GM12801 (cell line): Measurements from ENCODE around the gene ARHGAP18.

Source experiments
- TF ChIP-seq, protein P1 (sequence below): IDR thresholded peaks from one replicate; pipeline ENCODE4 v1.5.1; 2011; ENCODE audit warnings: control low read depth; ENCODE audit not compliant: insufficient read length; ENCODE audit errors: extremely low read depth

The ARHGAP18 gene

DNA sequence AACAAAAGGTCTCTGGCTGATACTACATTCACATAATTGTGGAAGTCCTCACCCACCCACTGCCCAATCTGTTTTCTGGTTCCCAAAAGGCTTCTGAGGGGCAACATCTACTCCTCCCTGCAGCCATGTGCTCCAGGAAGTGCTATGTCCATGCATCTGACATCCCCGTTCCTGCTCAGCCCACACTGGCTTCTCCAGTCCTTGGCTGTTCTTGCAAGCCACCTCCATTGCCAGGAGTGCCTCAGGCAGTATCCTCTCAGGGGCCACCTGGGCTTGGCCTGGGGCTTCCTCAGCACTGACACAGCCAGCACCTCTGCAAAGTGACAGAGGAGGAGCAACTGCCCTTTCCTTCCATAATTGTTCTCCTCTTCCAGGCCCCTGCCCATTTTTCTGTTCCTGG lies 18.3 kb downstream of the ARHGAP18 start:
- TF ChIP-seq, protein P1, sequence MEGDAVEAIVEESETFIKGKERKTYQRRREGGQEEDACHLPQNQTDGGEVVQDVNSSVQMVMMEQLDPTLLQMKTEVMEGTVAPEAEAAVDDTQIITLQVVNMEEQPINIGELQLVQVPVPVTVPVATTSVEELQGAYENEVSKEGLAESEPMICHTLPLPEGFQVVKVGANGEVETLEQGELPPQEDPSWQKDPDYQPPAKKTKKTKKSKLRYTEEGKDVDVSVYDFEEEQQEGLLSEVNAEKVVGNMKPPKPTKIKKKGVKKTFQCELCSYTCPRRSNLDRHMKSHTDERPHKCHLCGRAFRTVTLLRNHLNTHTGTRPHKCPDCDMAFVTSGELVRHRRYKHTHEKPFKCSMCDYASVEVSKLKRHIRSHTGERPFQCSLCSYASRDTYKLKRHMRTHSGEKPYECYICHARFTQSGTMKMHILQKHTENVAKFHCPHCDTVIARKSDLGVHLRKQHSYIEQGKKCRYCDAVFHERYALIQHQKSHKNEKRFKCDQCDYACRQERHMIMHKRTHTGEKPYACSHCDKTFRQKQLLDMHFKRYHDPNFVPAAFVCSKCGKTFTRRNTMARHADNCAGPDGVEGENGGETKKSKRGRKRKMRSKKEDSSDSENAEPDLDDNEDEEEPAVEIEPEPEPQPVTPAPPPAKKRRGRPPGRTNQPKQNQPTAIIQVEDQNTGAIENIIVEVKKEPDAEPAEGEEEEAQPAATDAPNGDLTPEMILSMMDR, result no peak

DNA sequence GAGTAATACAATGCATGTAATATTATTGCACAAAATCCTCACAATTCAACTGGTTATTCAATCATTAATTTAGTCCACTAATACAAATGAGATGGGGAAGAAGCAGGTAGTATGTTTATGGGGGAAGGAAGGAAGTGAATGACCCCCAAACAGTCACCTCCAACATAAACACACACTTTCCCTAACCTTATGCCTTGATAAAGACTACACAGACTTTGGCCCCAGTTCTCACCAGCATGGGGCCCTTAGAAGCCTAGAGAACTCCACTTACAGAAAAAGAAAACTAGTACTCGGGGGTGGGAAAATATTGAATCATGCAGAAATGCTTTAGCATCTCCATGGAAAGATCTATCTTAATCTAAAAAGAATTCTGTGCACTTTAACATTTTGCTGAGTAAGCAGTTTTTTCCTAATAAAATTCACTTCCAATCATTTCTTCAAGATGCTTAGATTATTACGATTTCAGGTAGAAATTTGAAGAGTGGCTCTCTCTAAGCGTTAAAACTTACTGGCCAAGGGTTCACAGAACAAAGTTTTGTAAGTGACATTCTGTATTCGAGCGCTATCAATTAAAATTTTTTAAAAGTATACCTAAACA lies 18.8 kb downstream of the ARHGAP18 start:
- TF ChIP-seq, protein P1, result no peak

DNA sequence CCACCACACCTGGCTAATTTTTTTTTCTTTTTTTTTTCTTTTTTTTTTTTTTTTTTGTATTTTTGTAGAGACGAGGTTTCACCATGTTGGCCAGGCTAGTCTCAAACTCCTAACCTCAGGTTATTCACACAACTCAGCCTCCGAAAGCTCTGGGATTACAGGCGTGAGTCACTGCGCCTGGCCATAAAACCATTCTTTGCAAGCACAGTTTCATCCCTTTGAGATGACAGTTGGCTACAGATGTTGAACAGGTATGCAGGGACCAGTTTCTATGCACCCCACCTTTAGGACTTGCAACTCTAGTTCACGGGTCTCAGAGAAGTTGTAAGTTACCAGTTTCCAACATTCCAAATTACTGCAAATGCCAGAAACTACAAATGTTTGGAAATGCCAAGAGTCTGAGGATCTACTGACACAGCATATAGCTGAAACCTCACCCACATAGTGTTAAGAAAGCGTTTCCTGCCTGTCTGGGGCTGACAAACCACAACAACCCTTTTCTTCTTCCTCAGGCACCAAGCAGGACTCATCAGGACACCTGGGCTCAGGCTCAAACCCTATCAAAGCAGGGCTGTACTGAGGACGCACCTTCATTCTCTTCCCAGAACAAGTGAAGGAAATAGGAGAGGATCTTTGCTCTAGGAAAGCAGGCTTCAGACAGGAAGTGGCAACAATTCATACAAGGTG lies 22.9 kb downstream of the ARHGAP18 start:
- TF ChIP-seq, protein P1, result no peak

DNA sequence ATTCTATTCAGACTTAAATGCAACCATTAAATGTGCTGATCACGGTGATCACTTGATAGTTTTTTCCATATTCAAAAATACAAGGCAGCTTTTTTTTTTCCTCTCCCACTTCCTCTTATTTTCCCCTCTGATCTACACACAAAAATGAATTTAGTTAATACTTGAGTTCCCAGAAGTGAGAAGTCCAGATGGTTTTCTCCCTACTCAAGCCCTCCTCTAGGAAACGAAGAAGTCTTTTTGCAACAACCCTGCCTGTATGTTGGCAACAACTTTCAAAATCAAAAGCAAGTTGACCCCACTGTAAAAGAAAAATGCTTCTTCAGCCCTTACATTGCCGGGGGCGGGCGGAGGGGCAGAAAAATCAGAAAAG lies 24.3 kb downstream of the ARHGAP18 start:
- TF ChIP-seq, protein P1, result no peak

- TF ChIP-seq, protein P1, result no peak
These were observed 24.9 kb downstream of the ARHGAP18 start for GRCh38 chr6:129684903-129685661.

GRCh38 chr6:129684323-129684884 lies 25.6 kb downstream of the ARHGAP18 start:
- TF ChIP-seq, protein P1, result no peak

DNA sequence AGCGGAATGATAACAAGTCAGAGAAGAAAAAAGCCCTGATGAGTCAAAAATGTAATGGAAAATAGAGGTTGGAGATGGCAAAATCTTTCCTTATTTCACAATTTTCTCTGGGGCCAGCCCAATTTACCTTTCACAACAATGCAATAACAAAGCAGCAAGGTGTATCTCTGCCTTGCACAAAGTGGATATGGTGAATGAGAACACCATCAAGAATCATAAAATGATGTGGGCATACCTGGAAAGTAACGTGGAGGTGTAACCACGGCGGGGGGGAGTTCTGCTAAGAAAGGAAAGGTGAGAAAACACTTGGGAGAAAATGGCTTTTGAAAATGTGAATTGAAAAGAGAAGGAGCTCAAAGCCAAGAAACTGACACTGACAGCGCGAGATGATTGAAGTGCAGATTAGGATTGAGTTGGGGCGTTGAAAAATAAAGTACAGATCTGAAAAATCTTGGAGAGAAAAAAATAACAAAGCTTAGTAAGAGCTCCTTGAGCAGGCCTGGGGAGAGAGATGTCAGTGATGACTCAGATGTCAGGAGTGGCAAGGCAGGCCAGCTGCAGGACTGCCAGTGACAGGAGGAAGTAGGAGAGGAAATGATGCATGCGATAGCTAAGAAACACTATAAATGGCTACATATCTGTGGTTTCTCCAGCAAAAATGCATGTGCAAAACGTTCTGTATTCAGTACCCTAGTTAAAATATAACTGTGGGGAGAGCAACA lies 26.2 kb downstream of the ARHGAP18 start:
- TF ChIP-seq, protein P1, result no peak
